Bronchial epithelial cell (primary cell): ENCODE data around the gene TBX6. TPM values are rescaled to one million over a fixed set of nuclear protein-coding genes. Genes with fewer than 3 reads are reported as not detected.
A peak's percentile ranks its signal among the peaks of the same experiment; 100 is the strongest.

Experiments used
- DNase-seq: peaks from one replicate; pipeline ENCODE4 v3.0.0-alpha.2; 2010; ENCODE audit warnings: low read depth
- FAIRE-seq: peaks from 2 replicates; lab custom pipeline; 2011; peaks lifted over from hg19 to GRCh38; lab: Jason Lieb, UNC
- H3K27me3 ChIP-seq: 2 replicates; pipeline ENCODE4 v1.5.1; 2011; ENCODE audit warnings: low read length; ENCODE audit not compliant: control insufficient read depth, insufficient read depth
- H3K36me3 ChIP-seq: 2 replicates; pipeline ENCODE4 v1.5.1; 2011; ENCODE audit warnings: low read length; ENCODE audit not compliant: control insufficient read depth, insufficient read depth
- H3K4me3 ChIP-seq: 2 replicates; pipeline ENCODE4 v1.5.1; 2011; ENCODE audit warnings: mild to moderate bottlenecking, low read depth, low read length, control low read depth
- total RNA-seq: library from RNA; depleted of rRNA; stranded (reverse); fragments of >200 nt; gene quantifications from 2 replicates; pipeline ENCODE4 v1.2.1, GENCODE V29; 2014
- TF ChIP-seq, protein P1 (sequence below): IDR thresholded peaks from 2 replicates; pipeline ENCODE4 v1.5.1; 2011; ENCODE audit warnings: mild to moderate bottlenecking, moderate library complexity, low read length, control low read depth, inconsistent platforms; ENCODE audit not compliant: insufficient read depth, severe bottlenecking

Gene TBX6
- total RNA-seq, 1 donor from 2014 or later = 0.26 TPM

DNA sequence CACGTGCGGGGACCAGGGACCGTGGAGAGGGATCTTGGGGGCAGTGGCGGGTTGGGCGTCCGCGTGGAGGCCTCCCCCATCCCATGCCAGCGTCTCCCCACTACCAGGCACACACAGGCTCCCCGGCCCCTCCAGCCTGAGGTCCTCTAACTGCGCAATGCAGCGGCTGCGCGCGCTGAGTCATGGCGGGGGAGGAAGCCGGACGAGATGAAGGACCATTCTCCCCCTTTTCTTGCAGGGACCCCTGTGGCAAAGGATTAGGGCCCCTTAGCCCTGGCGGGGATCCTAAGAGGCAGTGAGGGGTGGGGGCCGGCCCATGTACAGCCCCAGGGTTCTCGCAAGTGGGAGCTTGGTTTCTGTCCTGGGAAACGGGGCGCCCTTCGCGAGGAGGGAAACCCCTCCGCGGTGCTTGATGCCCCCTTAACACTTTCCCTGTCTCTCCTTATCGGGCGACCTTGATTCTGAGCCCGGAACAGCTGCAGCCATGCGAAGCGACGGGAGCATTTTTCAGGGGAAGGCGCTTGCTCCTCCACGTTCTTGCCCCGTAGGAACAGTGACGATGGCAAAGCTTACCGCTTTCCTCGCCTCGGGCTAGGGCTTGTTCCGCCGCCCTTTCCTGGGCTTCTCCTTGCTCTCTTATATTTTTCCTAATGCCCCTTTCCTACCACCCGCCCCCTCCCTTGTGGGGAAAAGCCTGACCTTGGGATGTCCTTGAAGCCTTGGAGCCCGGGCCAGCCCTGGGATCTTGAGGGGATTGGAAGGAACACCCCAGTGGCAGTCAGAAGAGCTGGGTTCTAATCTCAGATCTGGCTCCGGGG, 25.6 kb downstream of the TBX6 start:
- peak overlapping the region; percentile 97 for H3K4me3 ChIP-seq
- FAIRE-seq = no peak
- DNase-seq = peak; percentile 33
- peaks cover 41% of the 10 kb centered on the region for H3K36me3 ChIP-seq
- TF ChIP-seq, protein P1, sequence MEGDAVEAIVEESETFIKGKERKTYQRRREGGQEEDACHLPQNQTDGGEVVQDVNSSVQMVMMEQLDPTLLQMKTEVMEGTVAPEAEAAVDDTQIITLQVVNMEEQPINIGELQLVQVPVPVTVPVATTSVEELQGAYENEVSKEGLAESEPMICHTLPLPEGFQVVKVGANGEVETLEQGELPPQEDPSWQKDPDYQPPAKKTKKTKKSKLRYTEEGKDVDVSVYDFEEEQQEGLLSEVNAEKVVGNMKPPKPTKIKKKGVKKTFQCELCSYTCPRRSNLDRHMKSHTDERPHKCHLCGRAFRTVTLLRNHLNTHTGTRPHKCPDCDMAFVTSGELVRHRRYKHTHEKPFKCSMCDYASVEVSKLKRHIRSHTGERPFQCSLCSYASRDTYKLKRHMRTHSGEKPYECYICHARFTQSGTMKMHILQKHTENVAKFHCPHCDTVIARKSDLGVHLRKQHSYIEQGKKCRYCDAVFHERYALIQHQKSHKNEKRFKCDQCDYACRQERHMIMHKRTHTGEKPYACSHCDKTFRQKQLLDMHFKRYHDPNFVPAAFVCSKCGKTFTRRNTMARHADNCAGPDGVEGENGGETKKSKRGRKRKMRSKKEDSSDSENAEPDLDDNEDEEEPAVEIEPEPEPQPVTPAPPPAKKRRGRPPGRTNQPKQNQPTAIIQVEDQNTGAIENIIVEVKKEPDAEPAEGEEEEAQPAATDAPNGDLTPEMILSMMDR = no peak
- no peaks in the 10 kb centered on the region for H3K27me3 ChIP-seq

- Histone ChIP-seq H3K27me3 (no peaks in the 10 kb centered on the region), H3K4me3 (peak within 1 kb of the TSS; percentile 97), H3K36me3 (peaks cover 37% of the 10 kb centered on the region)
- DNase-seq = peak; percentile 96
- no peak for FAIRE-seq
- TF ChIP-seq, protein P1 = no peak
Measured at GRCh38 chr16:30065102-30065942, 26.4 kb downstream of the TBX6 start, which contains the start of gene ALDOA. TSS of gene ALDOA (plus strand) at chr16:30065760. CDS start at chr16:30066898, 1,138 bp downstream.

- Histone ChIP-seq H3K27me3 (no peaks in the 10 kb centered on the region), H3K36me3 (peaks cover 31% of the 10 kb centered on the region), H3K4me3 (peak overlapping the region; percentile 97)
- no peak for DNase-seq
- FAIRE-seq = no peak
- TF ChIP-seq, protein P1 = no peak
Measured at GRCh38 chr16:30064729-30065101, 27.0 kb downstream of the TBX6 start.

GRCh38 chr16:30063893-30064728, 27.6 kb downstream of the TBX6 start:
- Histone ChIP-seq H3K4me3 (peak overlapping the region; percentile 97), H3K36me3 (peaks cover 25% of the 10 kb centered on the region), H3K27me3 (no peaks in the 10 kb centered on the region)
- peak; percentile 42 for DNase-seq
- TF ChIP-seq, protein P1 = peak; percentile 50
- FAIRE-seq = no peak

GRCh38 chr16:30063278-30063892, 28.3 kb downstream of the TBX6 start:
- Histone ChIP-seq H3K27me3 (no peaks in the 10 kb centered on the region), H3K4me3 (peak overlapping the region; percentile 97), H3K36me3 (peaks cover 18% of the 10 kb centered on the region)
- no peak for FAIRE-seq
- TF ChIP-seq, protein P1 = no peak
- no peak for DNase-seq
